Osteocyte (in vitro differentiated cells): ENCODE measurements around the gene PTPN23. TPM values are rescaled to one million over a fixed set of nuclear protein-coding genes. Genes with fewer than 3 reads are reported as not detected.
"Not testable (repeated sequence)": the region's sequence is repeated elsewhere in the genome, so short reads cannot be mapped to it uniquely, and the experiment has no call there.

Experiments
- DNase-seq: peaks from one replicate; pipeline ENCODE4 v3.0.0; 2021; ENCODE audit warnings: mixed read lengths; ENCODE audit not compliant: unreplicated experiment; ENCODE audit errors: extremely low spot score
- H3K27ac Mint-ChIP-seq: one replicate; pipeline ENCODE4 v1.8.0; 2021; ENCODE audit warnings: mild to moderate bottlenecking, mixed read lengths; ENCODE audit not compliant: unreplicated experiment
- H3K27me3 Mint-ChIP-seq: one replicate; pipeline ENCODE4 v1.8.0; 2021; ENCODE audit warnings: mixed read lengths; ENCODE audit not compliant: unreplicated experiment
- H3K36me3 Mint-ChIP-seq: one replicate; pipeline ENCODE4 v1.8.0; 2021; ENCODE audit warnings: mixed read lengths; ENCODE audit not compliant: unreplicated experiment
- H3K4me1 Mint-ChIP-seq: one replicate; pipeline ENCODE4 v1.8.0; 2021; ENCODE audit warnings: mixed read lengths; ENCODE audit not compliant: unreplicated experiment
- H3K4me3 Mint-ChIP-seq: one replicate; pipeline ENCODE4 v1.8.0; 2021; ENCODE audit warnings: mild to moderate bottlenecking, moderate library complexity, mixed read lengths; ENCODE audit not compliant: unreplicated experiment
- H3K9me3 Mint-ChIP-seq: one replicate; pipeline ENCODE4 v1.8.0; 2021; ENCODE audit warnings: mixed read lengths; ENCODE audit not compliant: unreplicated experiment
- CTCF ChIP-seq: fragments of 200-600 bp; sonication (generic); IDR thresholded peaks from 2 replicates; pipeline ENCODE4 v1.5.0; 2021; ENCODE audit warnings: antibody characterized with exemption, mild to moderate bottlenecking, moderate library complexity
- total RNA-seq: library from RNA; stranded (reverse); gene quantifications from 2 replicates; pipeline ENCODE4 v1.2.1, GENCODE V29; 2021

PTPN23 gene
- total RNA-seq, 1 donor from 2014 or later, result 57.7 TPM

DNA sequence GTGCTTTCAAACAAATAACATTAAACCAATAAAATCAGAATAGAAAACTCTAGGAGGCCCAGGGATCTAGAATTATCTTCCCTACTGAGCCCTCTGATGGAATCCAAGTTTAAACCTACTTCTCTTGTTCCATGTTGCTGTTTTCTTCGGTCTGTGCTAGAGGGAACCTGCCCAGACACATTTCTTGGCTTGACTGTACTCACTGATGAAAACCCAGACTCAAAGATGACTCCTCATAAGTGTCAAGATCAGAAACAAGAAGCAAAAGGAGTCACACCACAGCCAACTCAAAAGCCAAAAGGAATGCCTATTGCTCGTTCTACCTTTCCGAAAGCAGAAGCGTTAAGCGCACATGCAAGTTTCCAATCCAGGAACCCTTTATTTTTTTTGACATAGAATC is 63.3 kb downstream of the PTPN23 start:
- Mint-ChIP-seq H3K9me3 (peaks cover 6% of the 10 kb centered on the region), H3K36me3 (peaks cover 24% of the 10 kb centered on the region), H3K4me3 (no peak overlapping the region), H3K27me3 (no peaks in the 10 kb centered on the region), H3K4me1 (peaks cover 13% of the 10 kb centered on the region), H3K27ac (peak overlapping the region; percentile 48)
- no peak for DNase-seq
- TF ChIP-seq CTCF, result no peak

DNA sequence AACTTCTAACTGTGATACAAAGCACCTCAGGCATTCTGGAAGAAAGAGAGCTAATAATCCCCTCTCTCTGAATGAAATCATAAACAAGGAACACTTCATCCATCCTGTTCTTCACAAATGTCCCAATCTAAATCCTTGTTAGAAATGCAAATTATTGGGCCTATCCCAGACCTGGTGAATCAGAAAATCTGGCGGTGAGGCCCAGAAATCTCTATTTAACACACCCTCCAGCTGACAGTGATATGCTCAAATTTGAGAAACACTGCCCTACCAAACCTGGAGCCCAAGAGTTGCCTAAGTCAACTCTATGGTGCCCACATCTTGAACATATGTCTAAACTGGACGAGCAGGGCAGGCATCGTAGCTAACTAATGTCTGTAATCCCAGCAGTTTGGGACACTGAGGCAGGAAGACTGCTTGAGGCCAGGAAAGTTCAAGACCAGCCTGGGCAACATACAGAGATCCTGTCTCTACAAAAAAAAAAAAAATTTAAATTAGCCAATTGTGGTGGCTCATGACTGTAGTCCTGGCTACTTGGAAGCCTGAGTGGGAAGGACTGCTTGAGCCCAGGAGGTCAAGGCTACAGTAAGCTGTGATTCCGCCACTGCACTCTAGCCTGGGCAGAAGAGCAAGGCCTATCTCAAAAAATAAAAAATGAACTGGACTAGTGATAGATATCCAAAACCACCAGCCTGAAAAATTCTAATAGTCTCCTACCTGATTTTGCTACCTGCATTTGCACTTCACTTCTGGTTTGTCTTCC is 71.8 kb downstream of the PTPN23 start:
- H3K9me3 Mint-ChIP-seq, result peaks cover 6% of the 10 kb centered on the region

GRCh38 chr3:47455806-47456452 is 75.1 kb downstream of the PTPN23 start:
- peak overlapping the region; percentile 74 for H3K27ac Mint-ChIP-seq
- peak; percentile 23 for DNase-seq
- no peaks in the 10 kb centered on the region for H3K27me3 Mint-ChIP-seq

More for the DNA sequence above, 71.8 kb downstream of the PTPN23 start:
- H3K4me1 Mint-ChIP-seq, result peaks cover 10% of the 10 kb centered on the region
- peak; percentile 38 for DNase-seq
- H3K36me3 Mint-ChIP-seq, result peaks cover 7% of the 10 kb centered on the region
- no peak for TF ChIP-seq CTCF
- no peak overlapping the region for H3K4me3 Mint-ChIP-seq
- no peaks in the 10 kb centered on the region for H3K27me3 Mint-ChIP-seq
- H3K27ac Mint-ChIP-seq, result no peak overlapping the region

GRCh38 chr3:47456984-47457383 is 76.2 kb downstream of the PTPN23 start:
- Mint-ChIP-seq H3K36me3 (peaks cover 3% of the 10 kb centered on the region), H3K4me3 (no peak overlapping the region), H3K27me3 (no peaks in the 10 kb centered on the region), H3K9me3 (peaks cover 5% of the 10 kb centered on the region), H3K4me1 (peaks cover 10% of the 10 kb centered on the region), H3K27ac (no peak overlapping the region)
- no peak for DNase-seq
- TF ChIP-seq CTCF, result no peak

More at GRCh38 chr3:47455806-47456452, 75.1 kb downstream of the PTPN23 start:
- Mint-ChIP-seq H3K9me3 (peaks cover 5% of the 10 kb centered on the region), H3K36me3 (peaks cover 3% of the 10 kb centered on the region), H3K4me3 (no peak overlapping the region), H3K4me1 (peaks cover 10% of the 10 kb centered on the region)
- no peak for TF ChIP-seq CTCF

- H3K9me3 Mint-ChIP-seq, H3K27me3 Mint-ChIP-seq, DNase-seq, H3K36me3 Mint-ChIP-seq, H3K4me3 Mint-ChIP-seq, H3K27ac Mint-ChIP-seq: not testable (repeated sequence)
- H3K4me1 Mint-ChIP-seq, result peaks cover 14% of the 10 kb centered on the region
Measured at GRCh38 chr3:47459534-47460085, 78.8 kb downstream of the PTPN23 start.

Other genes with a start within 250 kb of the PTPN23 start
- gene SETD2, start 216.9 kb upstream of the PTPN23 start, total RNA-seq, result 45.0 and 47.1 TPM in 2 replicates
- gene KIF9, start 98.2 kb upstream of the PTPN23 start, total RNA-seq, result 5.4 and 6.2 TPM in 2 replicates
- gene KLHL18, start 98.1 kb upstream of the PTPN23 start, total RNA-seq, result 29.1 and 32.3 TPM in 2 replicates
- 76.4 and 86.7 TPM in 2 replicates for gene SCAP, start 94.9 kb downstream of the PTPN23 start, total RNA-seq
- gene ELP6, start 132.7 kb downstream of the PTPN23 start, total RNA-seq, result 40.3 and 44.1 TPM in 2 replicates
- 0.42 and 0.59 TPM in 2 replicates for gene CSPG5, start 197.8 kb downstream of the PTPN23 start, total RNA-seq